NCI-H2196 treated with DMSO at 0.1 percent for 48 hours (cell line): ENCODE data around the gene MEIKIN.
"Not testable (repeated sequence)": the region's sequence is repeated elsewhere in the genome, so short reads cannot be mapped to it uniquely, and the experiment has no call there.

Source experiments
- DNase-seq: peaks from one replicate; lab custom pipeline; 2025; ENCODE audit not compliant: unreplicated experiment; lab: John Stamatoyannopoulos, UW

Gene MEIKIN

GRCh38 chr5:131812371-131813160, 132.9 kb downstream of the MEIKIN start:
- DNase-seq: no peak

- DNase-seq: no peak
These were observed 134.8 kb downstream of the MEIKIN start for GRCh38 chr5:131810510-131811249.

- DNase-seq: peak; percentile 92
These were observed 148.4 kb downstream of the MEIKIN start, which contains the start of gene FNIP1 for GRCh38 chr5:131796793-131797693. TSS of gene FNIP1 (minus strand) at chr5:131797017. CDS start at chr5:131796921, 96 bp downstream.

- DNase-seq: peak; percentile 9
These were observed 149.3 kb downstream of the MEIKIN start for GRCh38 chr5:131795879-131796792.

GRCh38 chr5:131795228-131795627, 150.2 kb downstream of the MEIKIN start:
- DNase-seq: no peak

- no peak for DNase-seq
These were observed 150.9 kb downstream of the MEIKIN start for GRCh38 chr5:131794586-131794985.

GRCh38 chr5:131792896-131793295, 152.6 kb downstream of the MEIKIN start:
- DNase-seq: no peak

GRCh38 chr5:131791866-131792265, 153.6 kb downstream of the MEIKIN start:
- no peak for DNase-seq

- no peak for DNase-seq
These were observed 154.9 kb downstream of the MEIKIN start for GRCh38 chr5:131790550-131790949.

GRCh38 chr5:131789765-131790164, 155.7 kb downstream of the MEIKIN start:
- no peak for DNase-seq

- no peak for DNase-seq
These were observed 157.7 kb downstream of the MEIKIN start for GRCh38 chr5:131787736-131788135.

GRCh38 chr5:131786900-131787692, 158.4 kb downstream of the MEIKIN start:
- DNase-seq: no peak

- no peak for DNase-seq
These were observed 159.4 kb downstream of the MEIKIN start for GRCh38 chr5:131786036-131786435.

GRCh38 chr5:131783874-131784273, 161.6 kb downstream of the MEIKIN start:
- no peak for DNase-seq

- no peak for DNase-seq
These were observed 162.1 kb downstream of the MEIKIN start for GRCh38 chr5:131783357-131783756.

- no peak for DNase-seq
These were observed 162.7 kb downstream of the MEIKIN start for GRCh38 chr5:131782717-131783116.

- not testable (repeated sequence) for DNase-seq
These were observed 167.3 kb downstream of the MEIKIN start for GRCh38 chr5:131778141-131778540.

- no peak for DNase-seq
These were observed 169.0 kb downstream of the MEIKIN start for GRCh38 chr5:131776450-131776849.

- DNase-seq: no peak
These were observed 170.7 kb downstream of the MEIKIN start for GRCh38 chr5:131774652-131775367.
